ENCODE results near the gene LRIG3.
A peak's percentile ranks its signal among the peaks of the same experiment; 100 is the strongest.
"Not testable (repeated sequence)": the region's sequence is repeated elsewhere in the genome, so short reads cannot be mapped to it uniquely, and the experiment has no call there.

Gene LRIG3

GRCh38 chr12:58871556-58871955 lies 48.7 kb downstream of the LRIG3 start:
- Histone ChIP-seq H3K27ac (ENCODE audit: low read depth in 2 of 2, low read length in 2 of 2) (no peak overlapping the region), H3K36me3 (ENCODE audit: control insufficient read depth in 2 of 2, insufficient read depth in 2 of 2, low read length in 2 of 2) (peaks cover 51 to 60% of the 10 kb centered on the region in 2 donors), H3K27me3 (ENCODE audit: control insufficient read depth in 2 of 2, insufficient read depth in 2 of 2, low read length in 2 of 2) (no peaks in the 10 kb centered on the region), H3K4me1 (ENCODE audit: control insufficient read depth in 2 of 2, insufficient read depth in 2 of 2, low read length in 2 of 2) (no peaks in the 10 kb centered on the region), H3K4me3 (ENCODE audit: low read length in 2 of 2) (no peak overlapping the region), H3K9me3 (ENCODE audit: control insufficient read depth in 2 of 2, low read length in 2 of 2) (no peaks in the 10 kb centered on the region), H3K9ac (ENCODE audit: low read depth in 1 of 2, low read length in 2 of 2) (no peak overlapping the region)

- Histone ChIP-seq H3K27ac (ENCODE audit: low read depth in 2 of 2, low read length in 2 of 2) (no peak overlapping the region), H3K9me3 (ENCODE audit: control insufficient read depth in 2 of 2, low read length in 2 of 2) (no peaks in the 10 kb centered on the region), H3K4me3 (ENCODE audit: low read length in 2 of 2) (no peak overlapping the region), H3K36me3 (ENCODE audit: control insufficient read depth in 2 of 2, insufficient read depth in 2 of 2, low read length in 2 of 2) (peaks cover 49 to 55% of the 10 kb centered on the region in 2 donors), H3K27me3 (ENCODE audit: control insufficient read depth in 2 of 2, insufficient read depth in 2 of 2, low read length in 2 of 2) (no peaks in the 10 kb centered on the region), H3K9ac (ENCODE audit: low read depth in 1 of 2, low read length in 2 of 2) (no peak overlapping the region), H3K4me1 (ENCODE audit: control insufficient read depth in 2 of 2, insufficient read depth in 2 of 2, low read length in 2 of 2) (no peaks in the 10 kb centered on the region)
Measured at GRCh38 chr12:58870595-58870994, 49.7 kb downstream of the LRIG3 start.

GRCh38 chr12:58860788-58861240 lies 59.5 kb downstream of the LRIG3 start:
- Histone ChIP-seq H3K9me3 (ENCODE audit: control insufficient read depth in 2 of 2, low read length in 2 of 2) (no peaks in the 10 kb centered on the region), H3K4me3 (ENCODE audit: low read length in 2 of 2) (no peak overlapping the region), H3K27ac (ENCODE audit: low read depth in 2 of 2, low read length in 2 of 2) (no peak overlapping the region), H3K27me3 (ENCODE audit: control insufficient read depth in 2 of 2, insufficient read depth in 2 of 2, low read length in 2 of 2) (no peaks in the 10 kb centered on the region), H3K4me1 (ENCODE audit: control insufficient read depth in 2 of 2, insufficient read depth in 2 of 2, low read length in 2 of 2) (peaks cover 0 to 4% of the 10 kb centered on the region in 2 donors), H3K36me3 (ENCODE audit: control insufficient read depth in 2 of 2, insufficient read depth in 2 of 2, low read length in 2 of 2) (no peaks in the 10 kb centered on the region), H3K9ac (ENCODE audit: low read depth in 1 of 2, low read length in 2 of 2) (no peak overlapping the region)

GRCh38 chr12:58860056-58860787 lies 60.1 kb downstream of the LRIG3 start:
- no peaks in the 10 kb centered on the region for H3K36me3 ChIP-seq (ENCODE audit: control insufficient read depth in 2 of 2, insufficient read depth in 2 of 2, low read length in 2 of 2)
- no peaks in the 10 kb centered on the region for H3K9me3 ChIP-seq (ENCODE audit: control insufficient read depth in 2 of 2, low read length in 2 of 2)
- H3K9ac ChIP-seq (ENCODE audit: low read depth in 1 of 2, low read length in 2 of 2): no peak overlapping the region
- no peaks in the 10 kb centered on the region for H3K27me3 ChIP-seq (ENCODE audit: control insufficient read depth in 2 of 2, insufficient read depth in 2 of 2, low read length in 2 of 2)
- H3K4me1 ChIP-seq (ENCODE audit: control insufficient read depth in 2 of 2, insufficient read depth in 2 of 2, low read length in 2 of 2): peaks cover 0 to 4% of the 10 kb centered on the region in 2 donors
- H3K27ac ChIP-seq (ENCODE audit: low read depth in 2 of 2, low read length in 2 of 2): no peak overlapping the region
- H3K4me3 ChIP-seq (ENCODE audit: low read length in 2 of 2): peak overlapping the region in 1 of 2 donors; percentile 20

GRCh38 chr12:58858030-58858429 lies 62.3 kb downstream of the LRIG3 start:
- no peak overlapping the region for H3K9ac ChIP-seq (ENCODE audit: low read depth in 1 of 2, low read length in 2 of 2)
- no peaks in the 10 kb centered on the region for H3K9me3 ChIP-seq (ENCODE audit: control insufficient read depth in 2 of 2, low read length in 2 of 2)
- no peak overlapping the region for H3K4me3 ChIP-seq (ENCODE audit: low read length in 2 of 2)
- no peaks in the 10 kb centered on the region for H3K27me3 ChIP-seq (ENCODE audit: control insufficient read depth in 2 of 2, insufficient read depth in 2 of 2, low read length in 2 of 2)
- H3K27ac ChIP-seq (ENCODE audit: low read depth in 2 of 2, low read length in 2 of 2): no peak overlapping the region
- peaks cover 0 to 4% of the 10 kb centered on the region in 2 donors for H3K4me1 ChIP-seq (ENCODE audit: control insufficient read depth in 2 of 2, insufficient read depth in 2 of 2, low read length in 2 of 2)
- H3K36me3 ChIP-seq (ENCODE audit: control insufficient read depth in 2 of 2, insufficient read depth in 2 of 2, low read length in 2 of 2): no peaks in the 10 kb centered on the region

GRCh38 chr12:58857206-58857605 lies 63.1 kb downstream of the LRIG3 start:
- H3K4me3 ChIP-seq (ENCODE audit: low read length in 2 of 2); H3K27me3 ChIP-seq (ENCODE audit: control insufficient read depth in 2 of 2, insufficient read depth in 2 of 2, low read length in 2 of 2); H3K4me1 ChIP-seq (ENCODE audit: control insufficient read depth in 2 of 2, insufficient read depth in 2 of 2, low read length in 2 of 2); H3K27ac ChIP-seq (ENCODE audit: low read depth in 2 of 2, low read length in 2 of 2); H3K9ac ChIP-seq (ENCODE audit: low read depth in 1 of 2, low read length in 2 of 2); H3K36me3 ChIP-seq (ENCODE audit: control insufficient read depth in 2 of 2, insufficient read depth in 2 of 2, low read length in 2 of 2); H3K9me3 ChIP-seq (ENCODE audit: control insufficient read depth in 2 of 2, low read length in 2 of 2): not testable (repeated sequence)

- H3K27ac ChIP-seq (ENCODE audit: low read depth in 2 of 2, low read length in 2 of 2); H3K4me3 ChIP-seq (ENCODE audit: low read length in 2 of 2); H3K4me1 ChIP-seq (ENCODE audit: control insufficient read depth in 2 of 2, insufficient read depth in 2 of 2, low read length in 2 of 2); H3K9me3 ChIP-seq (ENCODE audit: control insufficient read depth in 2 of 2, low read length in 2 of 2); H3K36me3 ChIP-seq (ENCODE audit: control insufficient read depth in 2 of 2, insufficient read depth in 2 of 2, low read length in 2 of 2); H3K27me3 ChIP-seq (ENCODE audit: control insufficient read depth in 2 of 2, insufficient read depth in 2 of 2, low read length in 2 of 2); H3K9ac ChIP-seq (ENCODE audit: low read depth in 1 of 2, low read length in 2 of 2): not testable (repeated sequence)
Measured at GRCh38 chr12:58855630-58856029, 64.7 kb downstream of the LRIG3 start.

GRCh38 chr12:58850826-58851225 lies 69.5 kb downstream of the LRIG3 start:
- H3K27ac ChIP-seq (ENCODE audit: low read depth in 2 of 2, low read length in 2 of 2): no peak overlapping the region
- H3K9ac ChIP-seq (ENCODE audit: low read depth in 1 of 2, low read length in 2 of 2): no peak overlapping the region
- no peaks in the 10 kb centered on the region for H3K4me1 ChIP-seq (ENCODE audit: control insufficient read depth in 2 of 2, insufficient read depth in 2 of 2, low read length in 2 of 2)
- no peaks in the 10 kb centered on the region for H3K9me3 ChIP-seq (ENCODE audit: control insufficient read depth in 2 of 2, low read length in 2 of 2)
- H3K4me3 ChIP-seq (ENCODE audit: low read length in 2 of 2): no peak overlapping the region
- H3K36me3 ChIP-seq (ENCODE audit: control insufficient read depth in 2 of 2, insufficient read depth in 2 of 2, low read length in 2 of 2): no peaks in the 10 kb centered on the region
- no peaks in the 10 kb centered on the region for H3K27me3 ChIP-seq (ENCODE audit: control insufficient read depth in 2 of 2, insufficient read depth in 2 of 2, low read length in 2 of 2)

- H3K9ac ChIP-seq (ENCODE audit: low read depth in 1 of 2, low read length in 2 of 2): no peak overlapping the region
- H3K4me3 ChIP-seq (ENCODE audit: low read length in 2 of 2): no peak overlapping the region
- no peak overlapping the region for H3K27ac ChIP-seq (ENCODE audit: low read depth in 2 of 2, low read length in 2 of 2)
- no peaks in the 10 kb centered on the region for H3K9me3 ChIP-seq (ENCODE audit: control insufficient read depth in 2 of 2, low read length in 2 of 2)
- H3K4me1 ChIP-seq (ENCODE audit: control insufficient read depth in 2 of 2, insufficient read depth in 2 of 2, low read length in 2 of 2): no peaks in the 10 kb centered on the region
- no peaks in the 10 kb centered on the region for H3K27me3 ChIP-seq (ENCODE audit: control insufficient read depth in 2 of 2, insufficient read depth in 2 of 2, low read length in 2 of 2)
- no peaks in the 10 kb centered on the region for H3K36me3 ChIP-seq (ENCODE audit: control insufficient read depth in 2 of 2, insufficient read depth in 2 of 2, low read length in 2 of 2)
Measured at GRCh38 chr12:58847901-58848600, 72.3 kb downstream of the LRIG3 start.

GRCh38 chr12:58844161-58844560 lies 76.1 kb downstream of the LRIG3 start:
- no peaks in the 10 kb centered on the region for H3K27me3 ChIP-seq (ENCODE audit: control insufficient read depth in 2 of 2, insufficient read depth in 2 of 2, low read length in 2 of 2)
- no peak overlapping the region for H3K4me3 ChIP-seq (ENCODE audit: low read length in 2 of 2)
- H3K36me3 ChIP-seq (ENCODE audit: control insufficient read depth in 2 of 2, insufficient read depth in 2 of 2, low read length in 2 of 2): no peaks in the 10 kb centered on the region
- no peak overlapping the region for H3K27ac ChIP-seq (ENCODE audit: low read depth in 2 of 2, low read length in 2 of 2)
- no peaks in the 10 kb centered on the region for H3K9me3 ChIP-seq (ENCODE audit: control insufficient read depth in 2 of 2, low read length in 2 of 2)
- no peaks in the 10 kb centered on the region for H3K4me1 ChIP-seq (ENCODE audit: control insufficient read depth in 2 of 2, insufficient read depth in 2 of 2, low read length in 2 of 2)
- H3K9ac ChIP-seq (ENCODE audit: low read depth in 1 of 2, low read length in 2 of 2): no peak overlapping the region
